GM12878 (cell line): ENCODE results near the gene CCDC28B. TPM values are rescaled to one million over a fixed set of nuclear protein-coding genes. Genes with fewer than 3 reads are reported as not detected.
A peak's percentile ranks its signal among the peaks of the same experiment; 100 is the strongest.

Source experiments
- ATF2 ChIP-seq: IDR thresholded peaks from 2 replicates; pipeline ENCODE4 v1.6.1; 2012; ENCODE audit warnings: low read length, inconsistent platforms
- BACH1 ChIP-seq: fragments of 450-650 bp; IDR thresholded peaks from 2 replicates; pipeline ENCODE4 v1.6.1; 2017; ENCODE audit warnings: mild to moderate bottlenecking, borderline replicate concordance
- CBX3 ChIP-seq: fragments of 200-600 bp; sonication (generic); IDR thresholded peaks from 2 replicates; pipeline ENCODE4 v1.6.1; 2016; ENCODE audit warnings: low read depth, borderline replicate concordance
- CTCF ChIP-seq, 3 experiments: IDR thresholded peaks in 2 of 3; conservative IDR thresholded peaks in 1 of 3; 2 replicates each; pipeline ENCODE4 v1.5.1; 2011; ENCODE audit warnings: low read depth in 3 of 3, low read length in 3 of 3, mild to moderate bottlenecking in 3 of 3, control low read depth in 2 of 3, moderate library complexity in 2 of 3, inconsistent platforms in 1 of 3, mixed read lengths in 1 of 3; ENCODE audit not compliant: control insufficient read depth in 2 of 3, insufficient read depth in 1 of 3; ENCODE audit errors: extremely low read depth in 1 of 3
- DPF2 ChIP-seq: fragments of 450-650 bp; IDR thresholded peaks from 2 replicates; pipeline ENCODE4 v1.6.1; 2017; ENCODE audit warnings: mild to moderate bottlenecking
- EP300 ChIP-seq, 2 experiments: fragments of 150-350 bp in 1 of 2; IDR thresholded peaks; 2 replicates each; pipeline ENCODE4 v1.6.1; 2011 to 2012; ENCODE audit warnings: low read depth in 2 of 2, low read length in 2 of 2, borderline replicate concordance in 1 of 2, improper control_type of control experiment in 1 of 2, inconsistent platforms in 1 of 2; ENCODE audit not compliant: control insufficient read depth in 1 of 2
- MLLT1 ChIP-seq: fragments of 450-650 bp; IDR thresholded peaks from 2 replicates; pipeline ENCODE4 v1.6.1; 2016; ENCODE audit warnings: mild to moderate bottlenecking
- NR2C2 ChIP-seq: IDR thresholded peaks from 2 replicates; pipeline ENCODE4 v1.6.1; 2011; ENCODE audit warnings: borderline replicate concordance, low read depth; ENCODE audit not compliant: control insufficient read depth, insufficient read length
- RAD51 ChIP-seq: fragments of 450-650 bp; IDR thresholded peaks from 2 replicates; pipeline ENCODE4 v1.6.1; 2016; ENCODE audit warnings: moderate library complexity, mild to moderate bottlenecking, inconsistent platforms
- TCF7 ChIP-seq: IDR thresholded peaks from 2 replicates; pipeline ENCODE4 v1.6.1; 2014; ENCODE audit warnings: antibody characterized with exemption, borderline replicate concordance
- ZNF592 ChIP-seq: fragments of 450-650 bp; IDR thresholded peaks from 2 replicates; pipeline ENCODE4 v1.6.1; 2017; ENCODE audit warnings: mild to moderate bottlenecking, moderate library complexity
- ZNF622 ChIP-seq: fragments of 450-650 bp; IDR thresholded peaks from 2 replicates; pipeline ENCODE4 v1.6.1; 2017; ENCODE audit warnings: mild to moderate bottlenecking, inconsistent platforms
- ZNF687 ChIP-seq: fragments of 450-650 bp; IDR thresholded peaks from 2 replicates; pipeline ENCODE4 v1.6.1; 2017; ENCODE audit warnings: mild to moderate bottlenecking, moderate library complexity
- polyA plus RNA-seq, 11 experiments: library from polyadenylated mRNA; depleted of rRNA in 4 of 11; unstranded in 6 of 11; stranded (reverse) in 5 of 11; fragments of >200 nt; fragmentation: Nextera tagmentation in 4 of 11; fragmentation: Illumina TruSeq in 1 of 11; extraction: Ambion mirVana in 4 of 11; extraction: Trizol in 1 of 11; gene quantifications; 1 replicate in 1 of 11; 2 replicates in 10 of 11; pipeline versions ENCODE4 v1.2.1 to v1.2.3, GENCODE V29; 2011 to 2016; ENCODE audit warnings: inconsistent platforms in 2 of 11, missing spikeins in 2 of 11, low read depth in 1 of 11
- total RNA-seq, 4 experiments: library from RNA; depleted of rRNA in 3 of 4; stranded (reverse); fragments of >200 nt in 3 of 4; fragmentation: Illumina TruSeq in 1 of 4; extraction: Trizol in 1 of 4; gene quantifications; 2 replicates each; pipeline versions ENCODE4 v1.2.1 to v1.2.3, GENCODE V29; 2013 to 2021

The CCDC28B gene
- total and polyA plus RNA-seq, 10 of the 15 experiments (the other 5 are each of a cell fraction or from before 2014, with no cell fraction given), result 10.5 to 135 (median 90.6) TPM

- TF ChIP-seq ZNF687 (peak; percentile 66), ATF2 (no peak), ZNF622 (no peak), CBX3 (no peak), MLLT1 (no peak), ZNF592 (no peak), NR2C2 (no peak), BACH1 (no peak), RAD51 (no peak), TCF7 (no peak), DPF2 (0 out of 2 replicates have a peak, but pooled peaks have one; percentile 19), CTCF (IDR thresholded peaks at IDR 0.05 in 2 of 3, conservative IDR thresholded peaks at IDR 0.05 in 1 of 3; ENCODE audit: control insufficient read depth in 2 of 3, extremely low read depth in 1 of 3, insufficient read depth in 1 of 3, low read depth in 3 of 3, low read length in 3 of 3) (peak in 2 of 3 experiments; percentile 0 to 7; a peak in 1 of 6 replicates), EP300 (IDR thresholded peaks at IDR 0.05; ENCODE audit: borderline replicate concordance in 1 of 2, control insufficient read depth in 1 of 2, low read depth in 2 of 2, low read length in 2 of 2) (no peak)
These were observed 40.8 kb downstream of the CCDC28B start (continued) for GRCh38 chr1:32241001-32241763.
